ENCODE results near the gene ENO2. TPM values are rescaled to one million over a fixed set of nuclear protein-coding genes. Genes with fewer than 3 reads are reported as not detected.

ENO2 gene
- total and polyA plus RNA-seq, 12 donors: 7.4 to 113 (median 35.1) TPM

DNA sequence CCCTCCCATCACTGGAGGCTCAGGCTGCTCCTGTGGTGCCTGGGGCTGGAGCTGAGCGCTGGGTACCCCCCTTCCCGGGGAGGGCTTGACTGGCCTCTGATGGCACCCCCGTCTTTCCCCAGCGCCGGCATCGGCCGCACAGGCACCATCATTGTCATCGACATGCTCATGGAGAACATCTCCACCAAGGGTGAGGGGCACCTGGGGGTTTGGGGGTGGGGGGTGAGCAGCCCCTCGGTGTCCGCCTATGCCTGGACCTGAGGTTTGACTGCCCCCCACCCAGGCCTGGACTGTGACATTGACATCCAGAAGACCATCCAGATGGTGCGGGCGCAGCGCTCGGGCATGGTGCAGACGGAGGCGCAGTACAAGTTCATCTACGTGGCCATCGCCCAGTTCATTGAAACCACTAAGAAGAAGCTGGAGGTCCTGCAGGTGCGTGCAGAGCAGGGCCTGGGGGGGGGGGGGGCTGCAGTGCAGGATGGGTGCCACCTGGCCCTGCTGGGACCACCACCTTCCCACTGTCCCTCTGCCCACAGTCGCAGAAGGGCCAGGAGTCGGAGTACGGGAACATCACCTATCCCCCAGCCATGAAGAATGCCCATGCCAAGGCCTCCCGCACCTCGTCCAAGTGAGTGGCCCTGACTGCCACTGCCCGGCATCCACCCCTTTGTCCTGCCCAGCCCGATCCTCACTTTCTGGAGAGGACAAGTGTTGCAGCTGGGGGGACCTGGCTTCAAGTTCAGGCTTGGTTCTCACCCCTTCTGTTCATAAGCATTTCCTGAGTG lies 45.6 kb downstream of the ENO2 start:
- H3K27ac ChIP-seq: peak overlapping the region; percentile 35 to 94 (median 77)

DNA sequence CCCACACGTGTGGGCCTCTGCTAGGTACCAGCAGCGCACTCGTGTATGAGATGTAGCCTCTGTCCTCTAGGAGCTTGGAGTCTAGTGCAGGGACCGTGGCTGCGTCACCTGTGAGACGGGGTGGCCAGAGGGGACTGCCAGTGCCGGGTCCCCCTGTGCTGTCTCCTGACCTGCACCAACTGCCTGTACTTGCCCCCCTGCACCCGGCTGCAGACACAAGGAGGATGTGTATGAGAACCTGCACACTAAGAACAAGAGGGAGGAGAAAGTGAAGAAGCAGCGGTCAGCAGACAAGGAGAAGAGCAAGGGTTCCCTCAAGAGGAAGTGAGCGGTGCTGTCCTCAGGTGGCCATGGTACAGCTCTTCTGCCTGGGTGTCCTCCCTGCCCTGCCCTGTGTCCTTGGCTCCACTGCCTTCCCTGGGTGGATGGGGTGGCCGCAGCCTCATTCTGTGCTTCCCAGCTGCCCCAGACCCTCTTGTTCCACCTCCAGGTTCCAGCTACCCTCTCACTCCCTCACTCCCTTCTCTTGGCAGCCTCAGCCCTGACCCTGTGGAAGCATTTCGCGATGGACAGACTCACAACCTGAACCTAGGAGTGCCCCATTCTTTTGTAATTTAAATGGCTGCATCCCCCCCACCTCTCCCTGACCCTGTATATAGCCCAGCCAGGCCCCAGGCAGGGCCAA lies 46.4 kb downstream of the ENO2 start:
- Histone ChIP-seq H3K36me3 (replicated peaks in 1 of 2) (peaks cover 0 to 5% of the 10 kb centered on the region in 2 donors), H3K4me3 (no peak overlapping the region), H3K27me3 (no peaks in the 10 kb centered on the region), H3K9me3 (replicated peaks in 1 of 3) (no peaks in the 10 kb centered on the region), H3K27ac (peak overlapping the region; percentile 35 to 94 (median 77)), H3K4me1 (replicated peaks in 1 of 2) (peaks cover 24 to 49% of the 10 kb centered on the region in 2 donors)
- 56 to 70% (median 63%) methylated on average over 9 to 13 of the region's 13 CpGs for WGBS, 4 donors
- peak; percentile 36 to 73 (median 67) for DNase-seq
- intact Hi-C loops (cut with DNase I): loop anchor here in 1 of 2 donors (10.0 kb wide), 1 partner anchor 154 kb away; no protein-coding TSS in a partner anchor
- no peak for TF ChIP-seq POLR2A (IDR thresholded peaks at IDR 0.05)
- TF ChIP-seq, protein P1, sequence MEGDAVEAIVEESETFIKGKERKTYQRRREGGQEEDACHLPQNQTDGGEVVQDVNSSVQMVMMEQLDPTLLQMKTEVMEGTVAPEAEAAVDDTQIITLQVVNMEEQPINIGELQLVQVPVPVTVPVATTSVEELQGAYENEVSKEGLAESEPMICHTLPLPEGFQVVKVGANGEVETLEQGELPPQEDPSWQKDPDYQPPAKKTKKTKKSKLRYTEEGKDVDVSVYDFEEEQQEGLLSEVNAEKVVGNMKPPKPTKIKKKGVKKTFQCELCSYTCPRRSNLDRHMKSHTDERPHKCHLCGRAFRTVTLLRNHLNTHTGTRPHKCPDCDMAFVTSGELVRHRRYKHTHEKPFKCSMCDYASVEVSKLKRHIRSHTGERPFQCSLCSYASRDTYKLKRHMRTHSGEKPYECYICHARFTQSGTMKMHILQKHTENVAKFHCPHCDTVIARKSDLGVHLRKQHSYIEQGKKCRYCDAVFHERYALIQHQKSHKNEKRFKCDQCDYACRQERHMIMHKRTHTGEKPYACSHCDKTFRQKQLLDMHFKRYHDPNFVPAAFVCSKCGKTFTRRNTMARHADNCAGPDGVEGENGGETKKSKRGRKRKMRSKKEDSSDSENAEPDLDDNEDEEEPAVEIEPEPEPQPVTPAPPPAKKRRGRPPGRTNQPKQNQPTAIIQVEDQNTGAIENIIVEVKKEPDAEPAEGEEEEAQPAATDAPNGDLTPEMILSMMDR (IDR thresholded peaks at IDR 0.05): peak in 4 of 6 experiments; percentile 23 to 50 (median 39)

More for the DNA sequence above, 45.6 kb downstream of the ENO2 start:
- Histone ChIP-seq H3K4me1 (replicated peaks in 1 of 2) (peaks cover 17 to 52% of the 10 kb centered on the region in 2 donors), H3K27me3 (no peaks in the 10 kb centered on the region), H3K36me3 (replicated peaks in 1 of 2) (no peaks in the 10 kb centered on the region), H3K9me3 (replicated peaks in 1 of 3) (no peaks in the 10 kb centered on the region), H3K4me3 (no peak overlapping the region)
- intact Hi-C loops (cut with DNase I): loop anchor here (10.0 kb wide), 2 partner anchors 85 to 155 kb away; partner anchors contain the start of gene SPSB2 (in 1 of the 2)
- peak in 2 of 7 donors; percentile 9 to 27 for DNase-seq
- 68 to 86% (median 84%) methylated on average over 12 to 26 of the region's 26 CpGs for WGBS, 4 donors
- no peak for TF ChIP-seq POLR2A (IDR thresholded peaks at IDR 0.05)
- TF ChIP-seq, protein P1 (IDR thresholded peaks at IDR 0.05): no peak

DNA sequence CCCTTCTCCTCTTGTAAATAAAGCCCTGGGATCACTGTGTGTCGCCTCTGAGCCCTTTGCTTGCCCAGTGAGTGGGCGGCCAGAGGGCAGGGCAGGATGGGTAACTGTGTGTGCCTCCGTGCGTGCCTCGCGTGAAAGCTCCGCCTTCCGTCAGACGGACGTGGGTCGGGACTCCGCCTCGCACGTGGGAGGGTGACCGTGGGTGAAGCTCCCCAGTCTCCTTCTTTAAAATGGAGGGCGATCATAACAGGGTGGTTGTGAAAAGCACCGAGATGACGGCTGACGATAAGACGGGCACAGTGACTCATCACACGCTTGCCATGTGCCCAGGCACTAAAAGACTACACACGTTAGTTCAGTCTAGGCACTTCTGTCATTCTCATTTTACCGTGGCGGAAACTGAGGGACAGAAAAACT lies 46.9 kb downstream of the ENO2 start:
- H3K4me1 ChIP-seq (replicated peaks in 1 of 2): peaks cover 24 to 49% of the 10 kb centered on the region in 2 donors
- H3K9me3 ChIP-seq (replicated peaks in 1 of 3): no peaks in the 10 kb centered on the region
- no peaks in the 10 kb centered on the region for H3K27me3 ChIP-seq
- TF ChIP-seq, protein P1 (IDR thresholded peaks at IDR 0.05): no peak
- TF ChIP-seq POLR2A (IDR thresholded peaks at IDR 0.05): peak in 1 of 2 donors; percentile 60
- intact Hi-C loops (cut with DNase I): loop anchor here in 1 of 2 donors (10.0 kb wide), 1 partner anchor 154 kb away; no protein-coding TSS in a partner anchor
- H3K36me3 ChIP-seq (replicated peaks in 1 of 2): peaks cover 0 to 11% of the 10 kb centered on the region in 2 donors
- no peak overlapping the region for H3K4me3 ChIP-seq
- peak; percentile 73 to 92 (median 88) for DNase-seq
- WGBS, 4 donors: 8 to 35% (median 24%) methylated on average over 10 to 24 of the region's 24 CpGs
- H3K27ac ChIP-seq: peak overlapping the region; percentile 35 to 94 (median 77)
